ENCODE data around the gene SEL1L. TPM values are rescaled to one million over a fixed set of nuclear protein-coding genes. Genes with fewer than 3 reads are reported as not detected.
A peak's percentile ranks its signal among the peaks of the same experiment; 100 is the strongest.
"Not testable (repeated sequence)": the region's sequence is repeated elsewhere in the genome, so short reads cannot be mapped to it uniquely, and the experiment has no call there.

Gene SEL1L
- total RNA-seq, 1 donor from 2014 or later, result 111 TPM

GRCh38 chr14:81447021-81447764 is 86.5 kb downstream of the SEL1L start:
- DNase-seq (ENCODE audit: low spot score), result no peak

GRCh38 chr14:81446279-81447007 is 87.2 kb downstream of the SEL1L start:
- DNase-seq (ENCODE audit: low spot score), result no peak

- DNase-seq (ENCODE audit: low spot score), result no peak
Observed at GRCh38 chr14:81441626-81442134, 92.0 kb downstream of the SEL1L start.

GRCh38 chr14:81440041-81440440 is 93.6 kb downstream of the SEL1L start:
- no peak for DNase-seq (ENCODE audit: low spot score)

- DNase-seq (ENCODE audit: low spot score), result no peak
Observed at GRCh38 chr14:81437244-81437643, 96.4 kb downstream of the SEL1L start.

- peak; percentile 73 for DNase-seq (ENCODE audit: low spot score)
Observed at GRCh38 chr14:81436296-81437138, 97.1 kb downstream of the SEL1L start.

- peak; percentile 31 for DNase-seq (ENCODE audit: low spot score)
Observed at GRCh38 chr14:81435391-81436295, 98.0 kb downstream of the SEL1L start.

- no peak for DNase-seq (ENCODE audit: low spot score)
Observed at GRCh38 chr14:81435048-81435390, 98.6 kb downstream of the SEL1L start.

- no peak for DNase-seq (ENCODE audit: low spot score)
Observed at GRCh38 chr14:81434230-81434629, 99.4 kb downstream of the SEL1L start.

- no peak for DNase-seq (ENCODE audit: low spot score)
Observed at GRCh38 chr14:81433378-81433777, 100.3 kb downstream of the SEL1L start.

- DNase-seq (ENCODE audit: low spot score), result no peak
Observed at GRCh38 chr14:81432219-81432661, 101.4 kb downstream of the SEL1L start.

- DNase-seq (ENCODE audit: low spot score), result no peak
Observed at GRCh38 chr14:81430235-81430634, 103.4 kb downstream of the SEL1L start.

- DNase-seq (ENCODE audit: low spot score), result not testable (repeated sequence)
Observed at GRCh38 chr14:81429749-81430148, 103.9 kb downstream of the SEL1L start.

GRCh38 chr14:81429028-81429427 is 104.6 kb downstream of the SEL1L start:
- no peak for DNase-seq (ENCODE audit: low spot score)

- DNase-seq (ENCODE audit: low spot score), result no peak
Observed at GRCh38 chr14:81427348-81428058, 106.2 kb downstream of the SEL1L start.

- DNase-seq (ENCODE audit: low spot score), result peak; percentile 35
Observed at GRCh38 chr14:81423504-81423903, 110.1 kb downstream of the SEL1L start.

Data from mucosa of gallbladder (tissue), 1 donor.